GM04504 (cell line): ENCODE data around the gene RFX4.
A peak's percentile ranks its signal among the peaks of the same experiment; 100 is the strongest.

Experiments used
- DNase-seq: peaks from one replicate; pipeline ENCODE4 v3.0.0-alpha.2; 2012; ENCODE audit warnings: low read depth

RFX4 gene

GRCh38 chr12:106766393-106766826 is 183.6 kb downstream of the RFX4 start:
- DNase-seq: no peak

- DNase-seq: no peak
Measured at GRCh38 chr12:106767206-106767605, 184.4 kb downstream of the RFX4 start.

GRCh38 chr12:106767954-106768822 is 185.4 kb downstream of the RFX4 start:
- no peak for DNase-seq

- DNase-seq: no peak
Measured at GRCh38 chr12:106769078-106769477, 186.3 kb downstream of the RFX4 start.

GRCh38 chr12:106769546-106769945 is 186.7 kb downstream of the RFX4 start:
- DNase-seq: no peak

GRCh38 chr12:106771425-106771824 is 188.6 kb downstream of the RFX4 start:
- no peak for DNase-seq

- DNase-seq: no peak
Measured at GRCh38 chr12:106773286-106774004, 190.6 kb downstream of the RFX4 start.

- peak; percentile 98 for DNase-seq
Measured at GRCh38 chr12:106774005-106774807, 191.4 kb downstream of the RFX4 start, which contains the start of gene RIC8B. Gene RIC8B (plus strand): TSS chr12:106774682. CDS start chr12:106774746, 64 bp downstream.

- no peak for DNase-seq
Measured at GRCh38 chr12:106774808-106775524, 192.2 kb downstream of the RFX4 start.

GRCh38 chr12:106776897-106777296 is 194.1 kb downstream of the RFX4 start:
- no peak for DNase-seq

GRCh38 chr12:106780010-106780631 is 197.3 kb downstream of the RFX4 start:
- no peak for DNase-seq

- no peak for DNase-seq
Measured at GRCh38 chr12:106782619-106783018, 199.8 kb downstream of the RFX4 start.

GRCh38 chr12:106783515-106783914 is 200.7 kb downstream of the RFX4 start:
- no peak for DNase-seq

GRCh38 chr12:106790020-106790419 is 207.2 kb downstream of the RFX4 start:
- no peak for DNase-seq

GRCh38 chr12:106791531-106791930 is 208.7 kb downstream of the RFX4 start:
- no peak for DNase-seq

- no peak for DNase-seq
Measured at GRCh38 chr12:106794369-106794768, 211.6 kb downstream of the RFX4 start.

- no peak for DNase-seq
Measured at GRCh38 chr12:106801167-106801708, 218.4 kb downstream of the RFX4 start.

GRCh38 chr12:106801830-106802533 is 219.2 kb downstream of the RFX4 start:
- no peak for DNase-seq

GRCh38 chr12:106804668-106805067 is 221.9 kb downstream of the RFX4 start:
- DNase-seq: no peak
